Activated T-cell treated with anti-CD3 and anti-CD28 coated beads, Interleukin-2, amount 50 U/mL, for 4 hours (primary cell): ENCODE data around the gene UGGT2. TPM values are rescaled to one million over a fixed set of nuclear protein-coding genes. Genes with fewer than 3 reads are reported as not detected.
"Not testable (repeated sequence)": the region's sequence is repeated elsewhere in the genome, so short reads cannot be mapped to it uniquely, and the experiment has no call there.

Source experiments
- ATAC-seq, 2 donors: fragments of 200-7000 bp; cut with Tn5 transposase; one replicate each; pipeline ENCODE4 v1.10.0; 2021
- DNase-seq: peaks from one replicate; pipeline ENCODE4 v3.0.0-alpha.2; 2020
- H3K27me3 Mint-ChIP-seq: one replicate; pipeline ENCODE4 v1.8.0; 2021; ENCODE audit warnings: low read depth, mixed read lengths
- H3K36me3 Mint-ChIP-seq: one replicate; pipeline ENCODE4 v1.8.0; 2022; ENCODE audit warnings: mixed read lengths; ENCODE audit not compliant: insufficient read depth
- H3K4me1 Mint-ChIP-seq: one replicate; pipeline ENCODE4 v1.8.0; 2021; ENCODE audit warnings: low read depth, mixed read lengths
- H3K4me3 Mint-ChIP-seq: one replicate; pipeline ENCODE4 v1.8.0; 2021; ENCODE audit warnings: mild to moderate bottlenecking, moderate library complexity, mixed read lengths
- H3K9me3 Mint-ChIP-seq: one replicate; pipeline ENCODE4 v1.8.0; 2021; ENCODE audit warnings: mixed read lengths
- total RNA-seq, 3 donors: library from RNA; stranded (reverse); gene quantifications; one replicate each; pipeline ENCODE4 v1.2.1, GENCODE V29; 2021

Gene UGGT2
- total RNA-seq, 3 donors from 2014 or later = 0.08 to 0.46 (median 0.08) TPM

GRCh38 chr13:95865080-95865615 lies 188.1 kb downstream of the UGGT2 start:
- Mint-ChIP-seq H3K9me3 (no peaks in the 10 kb centered on the region), H3K4me3 (no peak overlapping the region), H3K4me1 (no peaks in the 10 kb centered on the region), H3K36me3 (no peaks in the 10 kb centered on the region), H3K27me3 (no peaks in the 10 kb centered on the region)
- DNase-seq (no peak), ATAC-seq (no peak)

- Mint-ChIP-seq H3K4me1 (no peaks in the 10 kb centered on the region), H3K4me3 (no peak overlapping the region), H3K27me3 (no peaks in the 10 kb centered on the region), H3K36me3 (no peaks in the 10 kb centered on the region), H3K9me3 (no peaks in the 10 kb centered on the region)
- no peak for DNase-seq
- ATAC-seq = no peak
Measured at GRCh38 chr13:95862408-95862807, 190.8 kb downstream of the UGGT2 start.

- H3K36me3 Mint-ChIP-seq = no peaks in the 10 kb centered on the region
- no peaks in the 10 kb centered on the region for H3K27me3 Mint-ChIP-seq
- ATAC-seq = no peak
- DNase-seq = no peak
- H3K4me3 Mint-ChIP-seq = no peak overlapping the region
- no peaks in the 10 kb centered on the region for H3K9me3 Mint-ChIP-seq
- no peaks in the 10 kb centered on the region for H3K4me1 Mint-ChIP-seq
Measured at GRCh38 chr13:95861296-95861695, 191.9 kb downstream of the UGGT2 start.

- ATAC-seq (no peak), DNase-seq (no peak)
- Mint-ChIP-seq H3K4me3 (no peak overlapping the region), H3K9me3 (no peaks in the 10 kb centered on the region), H3K36me3 (no peaks in the 10 kb centered on the region), H3K27me3 (no peaks in the 10 kb centered on the region), H3K4me1 (no peaks in the 10 kb centered on the region)
Measured at GRCh38 chr13:95858286-95859075, 194.7 kb downstream of the UGGT2 start.

- ATAC-seq, H3K36me3 Mint-ChIP-seq, DNase-seq, H3K4me1 Mint-ChIP-seq, H3K9me3 Mint-ChIP-seq, H3K27me3 Mint-ChIP-seq, H3K4me3 Mint-ChIP-seq: not testable (repeated sequence)
Measured at GRCh38 chr13:95845656-95846055, 207.5 kb downstream of the UGGT2 start.

- no peak for ATAC-seq
Measured at GRCh38 chr13:95842898-95843297, 210.3 kb downstream of the UGGT2 start.

GRCh38 chr13:95841894-95842293 lies 211.3 kb downstream of the UGGT2 start:
- peaks cover 10% of the 10 kb centered on the region for H3K27me3 Mint-ChIP-seq
- no peaks in the 10 kb centered on the region for H3K36me3 Mint-ChIP-seq
- H3K9me3 Mint-ChIP-seq = peaks cover 12% of the 10 kb centered on the region
- no peaks in the 10 kb centered on the region for H3K4me1 Mint-ChIP-seq
- DNase-seq (no peak), ATAC-seq (no peak)
- no peak overlapping the region for H3K4me3 Mint-ChIP-seq

More at GRCh38 chr13:95842898-95843297, 210.3 kb downstream of the UGGT2 start:
- peaks cover 7% of the 10 kb centered on the region for H3K9me3 Mint-ChIP-seq
- peaks cover 10% of the 10 kb centered on the region for H3K27me3 Mint-ChIP-seq
- H3K4me1 Mint-ChIP-seq = no peaks in the 10 kb centered on the region
- no peak for DNase-seq
- H3K4me3 Mint-ChIP-seq = no peak overlapping the region
- H3K36me3 Mint-ChIP-seq = no peaks in the 10 kb centered on the region

GRCh38 chr13:95834134-95834765 lies 219.0 kb downstream of the UGGT2 start:
- ATAC-seq = peak; percentile 55 to 56

GRCh38 chr13:95833719-95834118 lies 219.5 kb downstream of the UGGT2 start:
- Mint-ChIP-seq H3K4me3 (no peak overlapping the region), H3K9me3 (peaks cover 6% of the 10 kb centered on the region), H3K36me3 (no peaks in the 10 kb centered on the region), H3K27me3 (peaks cover 11% of the 10 kb centered on the region), H3K4me1 (no peaks in the 10 kb centered on the region)
- ATAC-seq (no peak), DNase-seq (no peak)

More at GRCh38 chr13:95834134-95834765, 219.0 kb downstream of the UGGT2 start:
- H3K27me3 Mint-ChIP-seq = peaks cover 14% of the 10 kb centered on the region
- no peaks in the 10 kb centered on the region for H3K4me1 Mint-ChIP-seq
- H3K4me3 Mint-ChIP-seq = no peak overlapping the region
- peaks cover 11% of the 10 kb centered on the region for H3K9me3 Mint-ChIP-seq
- DNase-seq = peak; percentile 60
- H3K36me3 Mint-ChIP-seq = no peaks in the 10 kb centered on the region

GRCh38 chr13:95833126-95833525 lies 220.1 kb downstream of the UGGT2 start:
- no peaks in the 10 kb centered on the region for H3K36me3 Mint-ChIP-seq
- peaks cover 9% of the 10 kb centered on the region for H3K9me3 Mint-ChIP-seq
- no peak overlapping the region for H3K4me3 Mint-ChIP-seq
- DNase-seq (no peak), ATAC-seq (no peak)
- peaks cover 12% of the 10 kb centered on the region for H3K27me3 Mint-ChIP-seq
- no peaks in the 10 kb centered on the region for H3K4me1 Mint-ChIP-seq

GRCh38 chr13:95822303-95822702 lies 230.9 kb downstream of the UGGT2 start:
- ATAC-seq (no peak), DNase-seq (no peak)
- H3K4me3 Mint-ChIP-seq = no peak overlapping the region
- no peaks in the 10 kb centered on the region for H3K4me1 Mint-ChIP-seq
- H3K27me3 Mint-ChIP-seq = peaks cover 21% of the 10 kb centered on the region
- H3K9me3 Mint-ChIP-seq = no peaks in the 10 kb centered on the region
- H3K36me3 Mint-ChIP-seq = no peaks in the 10 kb centered on the region

GRCh38 chr13:95814495-95814894 lies 238.7 kb downstream of the UGGT2 start:
- Mint-ChIP-seq H3K4me1 (no peaks in the 10 kb centered on the region), H3K9me3 (peaks cover 10% of the 10 kb centered on the region), H3K36me3 (no peaks in the 10 kb centered on the region), H3K27me3 (peaks cover 9% of the 10 kb centered on the region), H3K4me3 (no peak overlapping the region)
- ATAC-seq (no peak), DNase-seq (no peak)

GRCh38 chr13:95813139-95813538 lies 240.1 kb downstream of the UGGT2 start:
- Mint-ChIP-seq H3K9me3 (peaks cover 14% of the 10 kb centered on the region), H3K36me3 (no peaks in the 10 kb centered on the region), H3K4me3 (no peak overlapping the region), H3K27me3 (peaks cover 13% of the 10 kb centered on the region), H3K4me1 (no peaks in the 10 kb centered on the region)
- ATAC-seq (no peak), DNase-seq (no peak)

GRCh38 chr13:95809429-95809828 lies 243.8 kb downstream of the UGGT2 start:
- no peak for ATAC-seq
- no peak for DNase-seq
- H3K36me3 Mint-ChIP-seq = no peaks in the 10 kb centered on the region
- H3K27me3 Mint-ChIP-seq = peaks cover 13% of the 10 kb centered on the region
- H3K4me3 Mint-ChIP-seq = no peak overlapping the region
- H3K9me3 Mint-ChIP-seq = peaks cover 22% of the 10 kb centered on the region
- H3K4me1 Mint-ChIP-seq = no peaks in the 10 kb centered on the region

GRCh38 chr13:95805921-95806320 lies 247.3 kb downstream of the UGGT2 start:
- H3K4me3 Mint-ChIP-seq = no peak overlapping the region
- no peaks in the 10 kb centered on the region for H3K36me3 Mint-ChIP-seq
- H3K9me3 Mint-ChIP-seq = peaks cover 15% of the 10 kb centered on the region
- no peak for ATAC-seq
- no peaks in the 10 kb centered on the region for H3K4me1 Mint-ChIP-seq
- peaks cover 16% of the 10 kb centered on the region for H3K27me3 Mint-ChIP-seq
- DNase-seq = no peak
